Smooth muscle cell (in vitro differentiated cells): ENCODE results near the gene BMP8A. TPM values are rescaled to one million over a fixed set of nuclear protein-coding genes. Genes with fewer than 3 reads are reported as not detected.
"Not testable (repeated sequence)": the region's sequence is repeated elsewhere in the genome, so short reads cannot be mapped to it uniquely, and the experiment has no call there.

Experiments
- DNase-seq: peaks from one replicate; lab custom pipeline; 2025; ENCODE audit not compliant: unreplicated experiment; lab: John Stamatoyannopoulos, UW
- H2AFZ ChIP-seq: fragments of 200-600 bp; sonication (generic); 2 replicates; pipeline ENCODE4 v1.6.0; 2016; ENCODE audit warnings: antibody characterized with exemption, low read depth, mild to moderate bottlenecking
- H3F3A ChIP-seq: fragments of 200-600 bp; sonication (generic); 2 replicates; pipeline ENCODE4 v1.6.0; 2017; ENCODE audit warnings: antibody characterized with exemption, low read depth
- H3K27ac ChIP-seq: fragments of 200-600 bp; sonication (generic); 2 replicates; pipeline ENCODE4 v1.5.1; 2016; ENCODE audit warnings: low read depth, mild to moderate bottlenecking
- H3K27me3 ChIP-seq: fragments of 200-600 bp; sonication (generic); 2 replicates; pipeline ENCODE4 v1.6.1; 2016; ENCODE audit warnings: low read depth, mild to moderate bottlenecking
- H3K36me3 ChIP-seq: fragments of 200-600 bp; sonication (generic); 2 replicates; pipeline ENCODE4 v1.5.1; 2016; ENCODE audit warnings: low read depth
- H3K4me1 ChIP-seq: fragments of 200-600 bp; sonication (generic); 2 replicates; pipeline ENCODE4 v1.5.1; 2016; ENCODE audit warnings: low read depth
- H3K4me2 ChIP-seq: fragments of 200-600 bp; sonication (generic); 2 replicates; pipeline ENCODE4 v1.6.0; 2016; ENCODE audit warnings: mild to moderate bottlenecking
- H3K4me3 ChIP-seq: fragments of 200-600 bp; sonication (generic); 2 replicates; pipeline ENCODE4 v1.5.1; 2016; ENCODE audit warnings: mild to moderate bottlenecking
- H3K79me2 ChIP-seq: fragments of 200-600 bp; sonication (generic); 2 replicates; pipeline ENCODE4 v1.6.0; 2016; ENCODE audit warnings: low read depth, mild to moderate bottlenecking
- H3K9ac ChIP-seq: fragments of 200-600 bp; sonication (generic); 2 replicates; pipeline ENCODE4 v1.6.0; 2016; ENCODE audit warnings: low read depth
- H3K9me3 ChIP-seq: fragments of 200-600 bp; sonication (generic); replicated peaks from 2 replicates; pipeline ENCODE4 v1.5.1; 2016; ENCODE audit warnings: low read depth
- H4K20me1 ChIP-seq: fragments of 200-600 bp; sonication (generic); 2 replicates; pipeline ENCODE4 v1.6.0; 2016; ENCODE audit warnings: low read depth
- CTCF ChIP-seq: fragments of 200-600 bp; sonication (generic); IDR thresholded peaks from 2 replicates; pipeline ENCODE4 v1.5.1; 2017; ENCODE audit warnings: borderline replicate concordance, mild to moderate bottlenecking, antibody characterized with exemption; ENCODE audit not compliant: insufficient read depth, poor library complexity, severe bottlenecking
- WGBS: methylation state at CpG from one replicate; pipeline ENCODE4 v1.1.7; 2016; ENCODE audit warnings: low lambda C conversion rate; 5-methylcytosine and 5-hydroxymethylcytosine counted together
- polyA plus RNA-seq: library from polyadenylated mRNA; unstranded; fragments of >200 nt; fragmentation: Nextera tagmentation; extraction: Ambion mirVana; gene quantifications from 2 replicates; pipeline ENCODE4 v1.2.1, GENCODE V29; 2016
- total RNA-seq: library from RNA; depleted of rRNA; stranded (reverse); fragments of >200 nt; gene quantifications from 2 replicates; pipeline ENCODE4 v1.2.3, GENCODE V29; 2014

BMP8A gene
- total and polyA plus RNA-seq, 2 experiments from 2014 or later: 0.10 to 1.4 TPM

- H3K79me2 ChIP-seq, H3K9me3 ChIP-seq, H3F3A ChIP-seq, H3K27ac ChIP-seq, H3K9ac ChIP-seq, H4K20me1 ChIP-seq, H3K36me3 ChIP-seq, H2AFZ ChIP-seq, H3K4me3 ChIP-seq, H3K4me1 ChIP-seq, H3K27me3 ChIP-seq, DNase-seq, H3K4me2 ChIP-seq: not testable (repeated sequence)
- 92% methylated on average over 6 of the region's 7 CpGs for WGBS
These were observed 26.5 kb downstream of the BMP8A start for GRCh38 chr1:39517936-39518335.

- H3K79me2 ChIP-seq, H3K27ac ChIP-seq, H3F3A ChIP-seq, H3K9me3 ChIP-seq, H2AFZ ChIP-seq, H4K20me1 ChIP-seq, H3K9ac ChIP-seq, H3K27me3 ChIP-seq, H3K4me1 ChIP-seq, H3K36me3 ChIP-seq, H3K4me3 ChIP-seq, DNase-seq, H3K4me2 ChIP-seq: not testable (repeated sequence)
- WGBS: 68% methylated on average over 3 of the region's 5 CpGs
These were observed 27.9 kb downstream of the BMP8A start for GRCh38 chr1:39519376-39519775.

DNA sequence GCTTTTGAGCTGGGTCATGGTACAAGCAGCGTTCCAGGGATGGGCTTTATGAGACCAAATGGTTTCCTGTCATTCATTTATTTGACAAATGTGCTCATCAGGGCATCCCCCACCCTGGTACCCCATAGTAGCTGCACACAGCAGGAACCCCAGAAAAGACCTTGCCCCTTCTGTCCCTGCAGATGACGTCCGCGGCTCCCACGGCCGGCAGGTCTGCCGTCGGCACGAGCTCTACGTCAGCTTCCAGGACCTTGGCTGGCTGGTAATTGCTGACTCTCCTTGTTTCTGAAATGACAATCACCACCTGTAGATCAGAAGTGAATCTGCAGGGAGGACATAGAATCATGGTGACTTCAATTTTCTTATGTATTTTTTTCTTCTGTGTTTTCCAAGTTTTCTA is 30.8 kb downstream of the BMP8A start:
- not testable (repeated sequence) for H3K4me3 ChIP-seq, H3F3A ChIP-seq, H3K4me2 ChIP-seq, H3K9me3 ChIP-seq, H3K27ac ChIP-seq, H3K27me3 ChIP-seq, DNase-seq, H4K20me1 ChIP-seq, H3K36me3 ChIP-seq, H3K9ac ChIP-seq, H3K4me1 ChIP-seq, H3K79me2 ChIP-seq, H2AFZ ChIP-seq
- WGBS: 86% methylated on average over 10 of the region's 10 CpGs

DNA sequence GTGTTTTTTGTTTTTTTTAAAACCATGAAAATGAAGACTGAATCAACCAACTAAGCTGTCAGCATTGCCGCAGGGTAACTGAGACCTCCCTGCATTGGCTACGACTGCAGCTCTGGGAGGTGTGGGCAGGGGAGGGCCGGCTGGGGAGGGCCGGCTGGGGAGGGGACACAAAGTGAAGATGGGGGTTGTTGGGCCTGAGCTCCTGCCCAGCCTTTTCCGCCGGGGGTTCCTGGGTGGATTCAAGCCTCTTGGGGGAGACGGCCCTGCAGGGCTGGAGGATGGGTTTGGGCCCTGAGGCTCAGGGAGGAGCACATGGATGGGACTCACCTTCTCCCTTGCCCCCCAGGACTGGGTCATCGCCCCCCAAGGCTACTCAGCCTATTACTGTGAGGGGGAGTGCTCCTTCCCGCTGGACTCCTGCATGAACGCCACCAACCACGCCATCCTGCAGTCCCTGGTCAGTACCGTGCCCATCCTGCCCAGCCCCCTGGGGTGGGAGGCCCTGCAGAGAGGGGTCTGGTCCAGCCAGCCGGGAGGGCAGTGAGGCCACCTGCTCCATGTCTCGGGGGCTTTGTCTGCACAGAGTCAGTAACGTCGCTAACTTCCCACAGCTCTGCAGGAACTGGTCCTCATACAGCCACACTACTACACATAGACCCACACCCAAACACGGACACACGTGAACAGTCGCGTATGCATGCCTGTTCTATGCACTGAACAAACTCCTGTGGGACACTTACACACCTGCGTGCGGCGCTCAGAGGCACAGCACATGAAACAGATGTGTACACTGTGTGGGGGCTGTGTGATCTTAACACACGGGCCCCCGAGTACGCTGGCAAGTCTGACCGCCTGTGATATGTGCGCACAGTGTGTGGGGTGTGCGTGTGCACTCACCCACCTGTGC is 31.5 kb downstream of the BMP8A start:
- Histone ChIP-seq H3K9ac (no peak overlapping the region), H2AFZ (no peak overlapping the region), H3K4me3 (no peak overlapping the region), H3K36me3 (no peaks in the 10 kb centered on the region), H3K4me2 (no peak overlapping the region), H4K20me1 (no peaks in the 10 kb centered on the region), H3K9me3 (no peaks in the 10 kb centered on the region), H3K27me3 (no peaks in the 10 kb centered on the region), H3K79me2 (no peaks in the 10 kb centered on the region), H3K4me1 (no peaks in the 10 kb centered on the region), H3F3A (no peaks in the 10 kb centered on the region), H3K27ac (no peak overlapping the region)
- no peak for DNase-seq
- no peak for TF ChIP-seq CTCF
- 92% methylated on average over 29 of the region's 29 CpGs for WGBS

DNA sequence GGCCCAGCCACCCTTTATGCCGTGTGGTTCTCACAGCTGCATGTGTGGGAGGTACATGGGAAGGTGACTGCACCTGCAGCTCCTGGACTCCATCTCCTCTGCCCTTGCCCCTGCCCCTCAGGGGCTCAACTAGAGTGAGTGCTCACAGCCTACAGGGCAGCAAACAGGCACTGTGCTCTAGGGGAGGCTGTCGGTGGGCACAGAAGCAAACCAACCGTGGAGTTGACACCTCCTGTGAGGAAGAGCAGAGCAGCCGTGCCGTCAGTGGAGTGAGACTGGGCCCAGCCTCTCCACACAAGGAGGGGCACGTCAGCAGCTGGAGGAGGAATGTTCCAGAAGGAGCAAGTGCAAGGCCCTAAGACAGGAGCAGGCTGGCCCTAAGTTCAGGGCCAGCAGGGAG is 32.7 kb downstream of the BMP8A start:
- H3K36me3 ChIP-seq: no peaks in the 10 kb centered on the region
- no peak for TF ChIP-seq CTCF
- no peak overlapping the region for H3K9ac ChIP-seq
- no peaks in the 10 kb centered on the region for H3K4me1 ChIP-seq
- H3K27me3 ChIP-seq: no peaks in the 10 kb centered on the region
- no peak overlapping the region for H3K4me3 ChIP-seq
- H3K79me2 ChIP-seq: no peaks in the 10 kb centered on the region
- 89% methylated on average over 6 of the region's 6 CpGs for WGBS
- no peak for DNase-seq
- no peak overlapping the region for H2AFZ ChIP-seq
- no peaks in the 10 kb centered on the region for H3F3A ChIP-seq
- H3K4me2 ChIP-seq: no peak overlapping the region
- H3K27ac ChIP-seq: no peak overlapping the region
- no peaks in the 10 kb centered on the region for H3K9me3 ChIP-seq
- H4K20me1 ChIP-seq: no peaks in the 10 kb centered on the region
